ENCODE data around the gene IL22. TPM values are rescaled to one million over a fixed set of nuclear protein-coding genes. Genes with fewer than 3 reads are reported as not detected.

The IL22 gene, protein sequence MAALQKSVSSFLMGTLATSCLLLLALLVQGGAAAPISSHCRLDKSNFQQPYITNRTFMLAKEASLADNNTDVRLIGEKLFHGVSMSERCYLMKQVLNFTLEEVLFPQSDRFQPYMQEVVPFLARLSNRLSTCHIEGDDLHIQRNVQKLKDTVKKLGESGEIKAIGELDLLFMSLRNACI
- not detected for total RNA-seq

DNA sequence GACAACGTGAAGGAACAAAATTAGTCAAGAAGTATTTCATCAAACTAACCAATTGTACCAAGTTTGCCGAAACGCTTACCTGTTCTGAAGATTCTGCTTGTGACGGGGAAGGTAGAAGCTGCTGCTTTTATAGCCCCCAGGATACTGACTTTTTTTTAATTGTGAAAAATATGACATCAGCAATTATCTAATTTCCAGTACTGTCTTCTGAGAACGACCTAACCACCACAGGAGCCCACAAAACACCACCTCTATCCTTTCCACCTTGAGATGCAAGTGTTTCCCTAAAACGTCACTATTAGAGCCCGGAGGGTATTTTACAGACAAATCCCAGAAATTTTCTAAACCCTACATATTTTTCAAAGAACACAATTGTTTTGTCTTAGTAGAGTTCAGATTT, at the start of gene IL22:
TSS of gene IL22 (minus strand) at position 101 of the 400 bp plus-strand sequence. CDS start 156 bp downstream, outside the sequence.
- DNase-seq, result no peak

DNA sequence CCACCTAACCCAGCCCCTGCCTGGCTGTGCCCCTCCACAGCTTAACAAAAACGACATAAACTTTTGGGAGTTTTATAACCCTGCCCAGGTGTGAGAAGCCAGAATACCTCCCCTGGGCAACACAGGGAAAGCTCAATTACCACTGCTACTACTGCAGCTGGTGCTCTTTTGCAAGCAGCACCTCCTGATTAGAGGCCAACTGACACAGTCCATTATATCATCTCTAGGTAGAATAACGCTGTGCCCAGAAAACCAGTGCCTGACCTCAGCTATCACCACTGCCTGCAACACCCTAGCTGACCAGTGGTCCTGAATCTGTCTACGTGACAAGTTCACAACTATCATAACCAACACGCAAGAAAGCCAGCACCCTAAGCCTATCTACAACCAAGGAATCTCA, 44.5 kb upstream of the IL22 start:
- no peak for DNase-seq

DNA sequence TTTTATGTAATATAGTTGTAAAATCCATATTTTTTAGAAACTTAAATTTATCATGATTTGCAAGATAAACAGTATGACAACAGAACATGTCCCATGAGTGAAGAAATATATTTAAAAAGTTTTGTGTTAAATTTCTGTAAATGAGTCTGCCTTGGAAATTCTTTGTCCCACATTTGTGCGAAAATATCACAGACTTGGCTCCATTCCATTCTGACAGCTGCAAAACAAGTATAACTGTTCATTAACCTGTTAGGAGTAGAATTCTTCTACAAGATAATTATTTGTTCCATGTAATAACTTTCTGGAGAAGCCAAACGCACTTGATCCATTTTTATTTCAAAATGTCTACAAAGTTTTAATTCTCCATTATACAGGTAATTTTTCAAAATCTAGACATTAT, 40.8 kb upstream of the IL22 start:
- DNase-seq, result no peak

- DNase-seq, result no peak
These were observed 39.9 kb upstream of the IL22 start for GRCh38 chr12:68293347-68293746.

- DNase-seq, result no peak
These were observed 38.9 kb upstream of the IL22 start for GRCh38 chr12:68292151-68292943.

- no peak for DNase-seq
These were observed 38.1 kb upstream of the IL22 start for GRCh38 chr12:68291396-68292036.

DNA sequence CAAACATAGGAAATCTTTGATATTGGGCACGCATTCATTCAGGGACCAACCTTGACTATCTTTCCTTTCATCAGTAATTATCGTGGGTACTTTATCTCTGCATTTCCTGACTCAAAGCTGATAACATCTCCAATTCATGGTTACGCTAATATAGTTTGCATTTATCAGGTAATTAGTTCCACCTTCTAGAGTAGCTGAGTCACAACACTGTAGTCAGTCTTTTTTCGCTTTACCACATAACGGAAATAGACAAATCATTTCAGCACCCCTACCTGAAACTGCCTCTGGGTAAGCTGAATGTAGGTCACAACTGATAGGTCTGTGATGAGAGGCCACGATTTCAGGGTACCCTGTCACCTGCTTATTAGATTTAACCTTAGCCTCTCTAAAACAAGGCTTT, 36.7 kb upstream of the IL22 start:
- DNase-seq, result no peak

DNA sequence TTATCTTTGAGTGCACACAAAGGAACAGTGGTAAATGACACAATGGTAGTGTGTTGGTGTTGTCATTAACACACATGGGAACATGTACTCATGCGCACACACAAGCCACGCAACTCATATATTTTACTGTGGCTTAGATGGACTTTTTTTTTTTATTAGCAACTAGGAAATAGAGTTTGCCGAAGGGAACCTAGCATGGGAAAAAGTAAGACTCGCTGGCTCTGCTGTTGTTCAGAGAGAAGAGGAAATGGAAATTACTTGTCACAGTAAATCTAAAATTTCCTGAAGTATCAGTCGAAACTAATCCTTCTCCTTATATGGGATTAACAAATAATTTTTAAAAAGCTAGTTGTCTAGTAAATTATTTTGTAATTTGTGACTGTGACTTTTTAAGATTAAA, 33.7 kb upstream of the IL22 start:
- no peak for DNase-seq

- no peak for DNase-seq
These were observed 33.0 kb upstream of the IL22 start for GRCh38 chr12:68286396-68286795.

DNA sequence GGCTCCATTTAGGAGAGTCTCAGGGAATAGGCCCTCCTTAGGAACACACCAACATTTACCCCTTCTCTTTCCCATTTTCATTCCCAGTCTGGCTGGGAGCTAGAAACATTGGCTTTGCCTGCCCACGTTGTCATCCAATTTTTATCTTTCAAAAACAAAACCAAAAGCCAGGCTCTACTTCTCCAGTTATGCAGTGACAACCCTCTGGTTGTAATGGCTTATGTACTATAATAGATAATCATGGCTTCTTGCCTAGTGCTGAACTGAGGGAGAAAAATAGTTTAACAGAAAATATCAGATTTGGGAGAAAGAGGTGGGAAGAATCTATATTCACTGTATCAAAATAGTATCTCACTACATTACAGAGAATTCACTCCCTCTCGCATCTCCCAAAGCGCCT, 32.1 kb upstream of the IL22 start:
- no peak for DNase-seq

DNA sequence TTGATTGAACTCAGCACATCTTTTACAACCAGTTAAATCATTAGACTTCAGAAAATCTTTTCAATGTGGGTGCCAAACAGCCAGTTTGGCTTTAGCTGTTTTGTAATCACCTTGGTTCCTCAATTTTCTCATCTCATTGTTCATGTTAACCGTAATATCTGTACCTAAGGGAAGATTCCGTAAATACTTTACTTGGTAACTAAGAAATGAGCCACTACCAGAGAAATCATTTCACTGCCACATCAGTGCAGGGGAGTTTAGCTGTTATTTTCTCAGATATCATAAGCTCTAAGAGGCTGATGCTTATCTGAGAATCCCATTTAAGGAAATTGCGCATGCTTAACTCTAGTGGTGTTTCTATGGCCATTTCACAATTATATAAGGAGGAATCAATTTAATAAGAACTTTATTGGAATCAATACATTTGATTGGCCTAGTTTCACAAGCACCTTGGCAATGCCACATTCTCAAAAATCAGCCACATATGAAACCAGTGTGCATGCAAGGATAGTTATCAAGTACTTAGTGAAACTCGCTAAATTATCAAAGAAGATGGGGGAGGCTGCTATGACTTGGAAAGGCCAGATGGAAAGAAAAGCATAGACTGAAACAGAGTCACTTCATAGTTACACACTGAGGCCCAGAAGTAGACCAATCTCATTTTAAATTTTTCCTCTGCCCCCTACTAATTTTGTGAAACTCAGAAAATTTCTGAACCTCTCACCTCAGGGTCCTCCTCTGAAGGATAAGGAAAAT, 28.1 kb upstream of the IL22 start:
- DNase-seq, result no peak

GRCh38 chr12:68280240-68280639, 26.8 kb upstream of the IL22 start:
- DNase-seq, result no peak

DNA sequence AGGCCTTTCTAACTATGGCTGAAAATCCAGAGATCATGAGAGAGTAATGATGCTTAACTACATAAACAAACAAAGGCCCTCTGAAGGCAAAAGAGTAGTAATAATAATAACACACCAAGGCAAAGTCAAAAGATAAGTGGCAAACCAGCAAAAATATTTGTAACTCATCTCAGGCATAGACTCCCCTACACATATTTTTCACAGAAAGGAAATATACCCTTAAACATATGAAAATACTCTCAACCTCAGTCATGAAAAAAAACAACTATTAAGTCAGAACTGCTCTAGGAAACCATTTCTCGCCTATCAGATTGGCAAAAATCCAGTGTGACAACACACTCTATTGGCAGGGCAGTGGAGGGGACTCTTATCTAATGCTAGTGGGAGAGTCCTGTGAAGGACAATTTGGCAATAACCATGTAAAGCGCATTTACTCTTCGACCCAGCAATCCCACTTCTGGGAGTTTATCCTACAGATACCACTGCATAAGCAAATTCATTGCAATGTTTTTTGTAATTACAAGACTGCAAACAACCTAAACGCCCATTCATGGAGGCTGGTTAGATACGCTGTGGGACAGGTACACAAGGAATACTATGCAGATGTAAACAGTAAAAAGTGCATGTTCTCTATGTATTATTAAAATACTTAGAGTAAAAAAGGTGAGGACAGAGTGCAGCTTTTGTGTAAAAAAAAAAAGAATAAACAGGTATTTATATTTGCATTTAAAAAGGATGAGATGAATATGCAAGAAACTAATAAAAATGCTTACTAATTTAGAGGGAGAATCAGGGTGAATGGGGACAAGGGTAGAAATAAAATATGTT, 26.0 kb upstream of the IL22 start:
- no peak for DNase-seq

- DNase-seq, result no peak
These were observed 23.1 kb upstream of the IL22 start for GRCh38 chr12:68276402-68276930.

DNA sequence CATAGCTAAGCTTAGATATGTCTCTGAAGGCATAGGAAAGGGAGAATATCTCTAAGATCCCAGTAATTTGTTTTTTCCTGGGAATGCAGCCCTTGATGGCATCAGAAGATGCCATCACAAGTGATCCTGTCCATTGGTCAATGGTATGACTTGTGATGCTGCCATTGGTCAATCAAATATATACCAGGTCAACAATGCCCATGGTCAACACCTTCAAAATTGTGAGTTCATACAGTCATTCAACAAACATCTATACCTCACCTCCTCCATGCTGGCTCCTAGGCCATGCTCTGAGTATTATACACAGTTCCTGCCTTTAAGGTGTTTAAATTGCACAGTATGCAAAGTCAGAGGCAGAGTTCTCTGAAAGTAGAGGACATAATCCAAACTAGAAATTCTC, 19.3 kb upstream of the IL22 start:
- no peak for DNase-seq

GRCh38 chr12:68271346-68271745, 17.9 kb upstream of the IL22 start:
- DNase-seq, result no peak

DNA sequence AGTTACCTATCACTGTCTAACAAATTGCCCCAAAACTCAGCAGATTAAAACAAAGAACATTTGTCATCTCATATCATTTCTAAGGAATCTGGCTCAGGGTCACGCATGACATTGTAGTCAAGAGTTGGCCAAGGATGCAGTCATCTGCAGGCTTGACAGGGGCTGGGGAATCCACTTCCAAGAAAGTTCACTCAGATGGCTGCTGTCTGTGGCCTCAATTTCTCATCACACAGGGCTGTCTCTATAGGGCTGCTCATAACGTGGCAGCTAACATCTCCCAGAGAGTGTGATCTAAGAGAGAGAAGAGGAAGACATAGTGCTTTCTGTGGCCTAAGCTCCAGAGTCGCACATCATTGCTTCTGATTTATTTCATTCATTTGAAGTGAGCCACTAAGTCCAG, 17.0 kb upstream of the IL22 start:
- DNase-seq, result no peak

- DNase-seq, result no peak
These were observed 16.4 kb upstream of the IL22 start for GRCh38 chr12:68269779-68270178.

GRCh38 chr12:68268967-68269366, 15.6 kb upstream of the IL22 start:
- no peak for DNase-seq

GRCh38 chr12:68267892-68268396, 14.5 kb upstream of the IL22 start:
- no peak for DNase-seq

DNA sequence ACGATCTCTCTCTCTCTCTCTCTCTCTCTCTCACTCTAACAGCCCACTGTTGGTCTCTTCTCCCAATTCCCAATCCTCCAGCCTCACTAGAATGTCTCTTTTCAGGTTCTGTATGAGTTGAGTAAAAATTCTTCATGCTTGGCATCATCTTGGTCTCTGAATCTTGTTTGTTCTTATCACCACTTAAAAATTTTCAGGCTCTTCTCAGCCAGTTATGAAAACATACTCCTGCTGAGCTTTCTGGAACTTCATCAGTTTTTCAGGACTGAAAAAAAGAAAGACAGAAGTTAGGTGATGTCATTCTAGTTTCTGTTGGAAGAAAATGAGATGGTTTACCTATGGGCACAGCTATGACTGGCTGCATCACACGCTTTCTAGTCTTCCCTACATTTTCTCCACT, 11.5 kb upstream of the IL22 start:
- no peak for DNase-seq

Data from skin of body (tissue), 2 donors.